Stimulated activated naive CD8-positive, alpha-beta T cell treated with anti-CD3 and anti-CD28 coated beads, Interleukin-15, Interleukin-2, amounts not matched to agents 100 ng/mL and 50 ng/mL, for 24 hours (primary cell): ENCODE results near the gene SPATA17.

Experiments used
- H3K27ac Mint-ChIP-seq: one replicate; pipeline ENCODE4 v1.8.0; 2021; ENCODE audit warnings: mild to moderate bottlenecking, mixed read lengths
- H3K27me3 Mint-ChIP-seq: one replicate; pipeline ENCODE4 v1.8.0; 2021; ENCODE audit warnings: mixed read lengths
- H3K36me3 Mint-ChIP-seq: one replicate; pipeline ENCODE4 v1.8.0; 2021; ENCODE audit warnings: low read depth, mixed read lengths
- H3K4me1 Mint-ChIP-seq: one replicate; pipeline ENCODE4 v1.8.0; 2021; ENCODE audit warnings: low read depth, mixed read lengths
- H3K4me3 Mint-ChIP-seq: one replicate; pipeline ENCODE4 v1.8.0; 2021; ENCODE audit warnings: mild to moderate bottlenecking, mixed read lengths
- H3K9me3 Mint-ChIP-seq: one replicate; pipeline ENCODE4 v1.8.0; 2021; ENCODE audit warnings: mixed read lengths

Gene SPATA17

GRCh38 chr1:217857061-217857460 is 225.9 kb downstream of the SPATA17 start:
- no peaks in the 10 kb centered on the region for H3K36me3 Mint-ChIP-seq
- H3K9me3 Mint-ChIP-seq, result peaks cover 17% of the 10 kb centered on the region
- no peaks in the 10 kb centered on the region for H3K27me3 Mint-ChIP-seq
- H3K27ac Mint-ChIP-seq, result no peak overlapping the region
- H3K4me3 Mint-ChIP-seq, result no peak overlapping the region
- H3K4me1 Mint-ChIP-seq, result no peaks in the 10 kb centered on the region

- Mint-ChIP-seq H3K27me3 (no peaks in the 10 kb centered on the region), H3K4me1 (no peaks in the 10 kb centered on the region), H3K27ac (no peak overlapping the region), H3K4me3 (no peak overlapping the region), H3K36me3 (no peaks in the 10 kb centered on the region), H3K9me3 (peaks cover 14% of the 10 kb centered on the region)
These were observed 230.5 kb downstream of the SPATA17 start for GRCh38 chr1:217861658-217862057.

- no peaks in the 10 kb centered on the region for H3K4me1 Mint-ChIP-seq
- H3K27ac Mint-ChIP-seq, result no peak overlapping the region
- no peak overlapping the region for H3K4me3 Mint-ChIP-seq
- H3K9me3 Mint-ChIP-seq, result peaks cover 4% of the 10 kb centered on the region
- H3K27me3 Mint-ChIP-seq, result no peaks in the 10 kb centered on the region
- H3K36me3 Mint-ChIP-seq, result no peaks in the 10 kb centered on the region
These were observed 236.4 kb downstream of the SPATA17 start for GRCh38 chr1:217867446-217867995.

GRCh38 chr1:217871955-217872354 is 240.8 kb downstream of the SPATA17 start:
- no peaks in the 10 kb centered on the region for H3K36me3 Mint-ChIP-seq
- no peaks in the 10 kb centered on the region for H3K4me1 Mint-ChIP-seq
- peaks cover 4% of the 10 kb centered on the region for H3K9me3 Mint-ChIP-seq
- H3K4me3 Mint-ChIP-seq, result no peak overlapping the region
- H3K27ac Mint-ChIP-seq, result no peak overlapping the region
- H3K27me3 Mint-ChIP-seq, result no peaks in the 10 kb centered on the region

- Mint-ChIP-seq H3K36me3 (no peaks in the 10 kb centered on the region), H3K9me3 (peaks cover 8% of the 10 kb centered on the region), H3K27ac (no peak overlapping the region), H3K4me1 (no peaks in the 10 kb centered on the region), H3K27me3 (no peaks in the 10 kb centered on the region), H3K4me3 (no peak overlapping the region)
These were observed 244.1 kb downstream of the SPATA17 start for GRCh38 chr1:217875229-217875628.

GRCh38 chr1:217876401-217876800 is 245.3 kb downstream of the SPATA17 start:
- Mint-ChIP-seq H3K4me1 (no peaks in the 10 kb centered on the region), H3K9me3 (peaks cover 8% of the 10 kb centered on the region), H3K4me3 (no peak overlapping the region), H3K27ac (no peak overlapping the region), H3K36me3 (no peaks in the 10 kb centered on the region), H3K27me3 (no peaks in the 10 kb centered on the region)

GRCh38 chr1:217876896-217877295 is 245.8 kb downstream of the SPATA17 start:
- no peaks in the 10 kb centered on the region for H3K36me3 Mint-ChIP-seq
- peaks cover 4% of the 10 kb centered on the region for H3K9me3 Mint-ChIP-seq

GRCh38 chr1:217881131-217881543 is 250.0 kb downstream of the SPATA17 start:
- Mint-ChIP-seq H3K27me3 (no peaks in the 10 kb centered on the region), H3K36me3 (no peaks in the 10 kb centered on the region), H3K4me1 (no peaks in the 10 kb centered on the region), H3K9me3 (peaks cover 13% of the 10 kb centered on the region), H3K4me3 (no peak overlapping the region), H3K27ac (no peak overlapping the region)

More at GRCh38 chr1:217876896-217877295, 245.8 kb downstream of the SPATA17 start:
- no peak overlapping the region for H3K27ac Mint-ChIP-seq
- H3K27me3 Mint-ChIP-seq, result no peaks in the 10 kb centered on the region
- H3K4me3 Mint-ChIP-seq, result no peak overlapping the region
- no peaks in the 10 kb centered on the region for H3K4me1 Mint-ChIP-seq

- no peak overlapping the region for H3K27ac Mint-ChIP-seq
- H3K36me3 Mint-ChIP-seq, result no peaks in the 10 kb centered on the region
- no peaks in the 10 kb centered on the region for H3K27me3 Mint-ChIP-seq
- peaks cover 13% of the 10 kb centered on the region for H3K9me3 Mint-ChIP-seq
- no peak overlapping the region for H3K4me3 Mint-ChIP-seq
- H3K4me1 Mint-ChIP-seq, result no peaks in the 10 kb centered on the region
These were observed 250.6 kb downstream of the SPATA17 start for GRCh38 chr1:217881607-217882332.

- Mint-ChIP-seq H3K9me3 (peaks cover 12% of the 10 kb centered on the region), H3K4me1 (no peaks in the 10 kb centered on the region), H3K4me3 (no peak overlapping the region), H3K36me3 (no peaks in the 10 kb centered on the region), H3K27me3 (no peaks in the 10 kb centered on the region), H3K27ac (no peak overlapping the region)
These were observed 254.0 kb downstream of the SPATA17 start for GRCh38 chr1:217885181-217885580.

GRCh38 chr1:217888328-217888727 is 257.2 kb downstream of the SPATA17 start:
- no peaks in the 10 kb centered on the region for H3K36me3 Mint-ChIP-seq
- no peak overlapping the region for H3K27ac Mint-ChIP-seq
- H3K4me1 Mint-ChIP-seq, result no peaks in the 10 kb centered on the region
- peaks cover 7% of the 10 kb centered on the region for H3K9me3 Mint-ChIP-seq
- H3K27me3 Mint-ChIP-seq, result no peaks in the 10 kb centered on the region
- no peak overlapping the region for H3K4me3 Mint-ChIP-seq

- no peaks in the 10 kb centered on the region for H3K36me3 Mint-ChIP-seq
- H3K27ac Mint-ChIP-seq, result no peak overlapping the region
- peaks cover 4% of the 10 kb centered on the region for H3K9me3 Mint-ChIP-seq
- no peak overlapping the region for H3K4me3 Mint-ChIP-seq
- no peaks in the 10 kb centered on the region for H3K4me1 Mint-ChIP-seq
- H3K27me3 Mint-ChIP-seq, result no peaks in the 10 kb centered on the region
These were observed 258.3 kb downstream of the SPATA17 start for GRCh38 chr1:217889401-217889800.

GRCh38 chr1:217891966-217892365 is 260.8 kb downstream of the SPATA17 start:
- H3K27me3 Mint-ChIP-seq, result no peaks in the 10 kb centered on the region
- H3K4me3 Mint-ChIP-seq, result no peak overlapping the region
- H3K9me3 Mint-ChIP-seq, result peaks cover 4% of the 10 kb centered on the region
- no peak overlapping the region for H3K27ac Mint-ChIP-seq
- no peaks in the 10 kb centered on the region for H3K4me1 Mint-ChIP-seq
- H3K36me3 Mint-ChIP-seq, result no peaks in the 10 kb centered on the region

GRCh38 chr1:217892750-217893149 is 261.6 kb downstream of the SPATA17 start:
- Mint-ChIP-seq H3K4me3 (no peak overlapping the region), H3K4me1 (no peaks in the 10 kb centered on the region), H3K27me3 (no peaks in the 10 kb centered on the region), H3K9me3 (peaks cover under 1% of the 10 kb centered on the region), H3K27ac (no peak overlapping the region), H3K36me3 (no peaks in the 10 kb centered on the region)

- Mint-ChIP-seq H3K4me3 (no peak overlapping the region), H3K36me3 (no peaks in the 10 kb centered on the region), H3K27me3 (no peaks in the 10 kb centered on the region), H3K27ac (no peak overlapping the region), H3K4me1 (no peaks in the 10 kb centered on the region), H3K9me3 (no peaks in the 10 kb centered on the region)
These were observed 264.7 kb downstream of the SPATA17 start for GRCh38 chr1:217895841-217896240.

GRCh38 chr1:217896490-217896889 is 265.3 kb downstream of the SPATA17 start:
- Mint-ChIP-seq H3K4me3 (no peak overlapping the region), H3K27me3 (no peaks in the 10 kb centered on the region), H3K27ac (no peak overlapping the region), H3K9me3 (no peaks in the 10 kb centered on the region), H3K36me3 (no peaks in the 10 kb centered on the region), H3K4me1 (no peaks in the 10 kb centered on the region)
